HepG2 (cell line): ENCODE results near the gene SMURF1. TPM values are rescaled to one million over a fixed set of nuclear protein-coding genes. Genes with fewer than 3 reads are reported as not detected.
A peak's percentile ranks its signal among the peaks of the same experiment; 100 is the strongest.

Experiments used
- BCL6 ChIP-seq: IDR thresholded peaks from 2 replicates; pipeline ENCODE4 v1.6.1; 2016; ENCODE audit warnings: missing genetic modification reagents, missing compliant biosample characterization
- BCLAF1 ChIP-seq: fragments of 450-650 bp; IDR thresholded peaks from 2 replicates; pipeline ENCODE4 v1.6.1; 2017; ENCODE audit warnings: mild to moderate bottlenecking
- HHEX ChIP-seq: IDR thresholded peaks from 2 replicates; pipeline ENCODE4 v1.6.1; 2016; ENCODE audit warnings: control low read depth
- HNRNPL ChIP-seq: fragments of 200-400 bp; formaldehyde crosslinking; IDR thresholded peaks from 2 replicates; pipeline ENCODE4 v1.6.1; 2017; ENCODE audit warnings: mild to moderate bottlenecking, low read depth, low read length
- HOXA7 ChIP-seq: sonication (generic); formaldehyde crosslinking; IDR thresholded peaks from 2 replicates; pipeline ENCODE4 v1.8.1; 2022; ENCODE audit warnings: mild to moderate bottlenecking, missing genetic modification reagents, moderate library complexity
- KDM5B ChIP-seq: sonication (generic); formaldehyde crosslinking; IDR thresholded peaks from 2 replicates; pipeline ENCODE4 v1.4.0; 2020; ENCODE audit warnings: missing genetic modification reagents, mild to moderate bottlenecking, borderline replicate concordance
- MYPOP ChIP-seq: sonication (generic); formaldehyde crosslinking; IDR thresholded peaks from 2 replicates; pipeline ENCODE4 v1.8.1; 2023; ENCODE audit warnings: mild to moderate bottlenecking, moderate library complexity, missing genetic modification reagents
- PTBP1 ChIP-seq: fragments of 200-400 bp; formaldehyde crosslinking; IDR thresholded peaks from 2 replicates; pipeline ENCODE4 v1.6.1; 2018; ENCODE audit warnings: low read length, low read depth; ENCODE audit not compliant: poor library complexity, severe bottlenecking
- REPIN1 ChIP-seq: sonication (generic); formaldehyde crosslinking; IDR thresholded peaks from 2 replicates; pipeline ENCODE4 v1.8.0; 2022; ENCODE audit warnings: missing genetic modification reagents, low read depth, mild to moderate bottlenecking, borderline replicate concordance
- SMAD9 ChIP-seq: sonication (generic); formaldehyde crosslinking; IDR thresholded peaks from 2 replicates; pipeline ENCODE4 v1.5.1; 2020; ENCODE audit warnings: mild to moderate bottlenecking, missing genetic modification reagents
- SOX13 ChIP-seq, 3 experiments: fragments of 450-650 bp in 1 of 3; sonication (generic) in 1 of 3; formaldehyde crosslinking in 1 of 3; IDR thresholded peaks in 2 of 3; conservative IDR thresholded peaks in 1 of 3; 2 replicates each; pipeline versions ENCODE4 v1.5.0 to v1.6.1; 2016 to 2020; ENCODE audit warnings: antibody characterized with exemption in 1 of 3, mild to moderate bottlenecking in 1 of 3, missing compliant biosample characterization in 1 of 3, missing genetic modification reagents in 1 of 3, moderate library complexity in 1 of 3
- TFDP2 ChIP-seq: sonication (generic); formaldehyde crosslinking; IDR thresholded peaks from 2 replicates; pipeline ENCODE4 v1.4.0; 2020; ENCODE audit warnings: missing genetic modification reagents
- USF2 ChIP-seq, 2 experiments: sonication (generic) in 1 of 2; formaldehyde crosslinking in 1 of 2; IDR thresholded peaks; 2 replicates each; pipeline versions ENCODE4 v1.5.1 to v1.6.1; 2011 to 2020; ENCODE audit warnings: borderline replicate concordance in 1 of 2, low read depth in 1 of 2, low read length in 1 of 2, mild to moderate bottlenecking in 1 of 2, missing genetic modification reagents in 1 of 2, moderate library complexity in 1 of 2
- ZBTB34 ChIP-seq: sonication (generic); formaldehyde crosslinking; IDR thresholded peaks from 2 replicates; pipeline ENCODE4 v1.8.0; 2022; ENCODE audit warnings: mild to moderate bottlenecking, missing genetic modification reagents
- ZNF24 ChIP-seq: fragments of 450-650 bp; IDR thresholded peaks from 2 replicates; pipeline ENCODE4 v1.6.1; 2017; ENCODE audit warnings: antibody characterized with exemption, mild to moderate bottlenecking
- ZNF343 ChIP-seq: sonication (generic); formaldehyde crosslinking; IDR thresholded peaks from 2 replicates; pipeline ENCODE4 v1.4.0; 2020; ENCODE audit warnings: mild to moderate bottlenecking, missing genetic modification reagents
- ZNF691 ChIP-seq: sonication (generic); formaldehyde crosslinking; IDR thresholded peaks from 2 replicates; pipeline ENCODE4 v1.4.0; 2020; ENCODE audit warnings: missing genetic modification reagents, low read depth, mild to moderate bottlenecking, borderline replicate concordance
- ZSCAN31 ChIP-seq: sonication (generic); formaldehyde crosslinking; IDR thresholded peaks from 2 replicates; pipeline ENCODE4 v1.5.0; 2020; ENCODE audit warnings: low read depth, mild to moderate bottlenecking, missing genetic modification reagents
- polyA plus RNA-seq, 8 experiments: library from polyadenylated mRNA; depleted of rRNA in 3 of 8; stranded (reverse) in 7 of 8; unstranded in 1 of 8; fragments of >200 nt; fragmentation: Illumina TruSeq in 4 of 8; extraction: Trizol in 4 of 8; gene quantifications; 2 replicates each; pipeline versions ENCODE4 v1.2.1 to v1.2.3, GENCODE V29; 2011 to 2016; ENCODE audit warnings: low read depth in 4 of 8, missing spikeins in 1 of 8, mixed read lengths in 1 of 8; ENCODE audit not compliant: insufficient read depth in 1 of 8
- total RNA-seq, 5 experiments: library from RNA; depleted of rRNA; stranded (reverse); fragments of >200 nt; fragmentation: Illumina TruSeq; extraction: Trizol; gene quantifications; 2 replicates each; pipeline ENCODE4 v1.2.3, GENCODE V29; 2016; ENCODE audit warnings: low read depth in 1 of 5

Gene SMURF1
- total and polyA plus RNA-seq, 2 of the 13 experiments (the other 11 are each of a cell fraction or from before 2014, with no cell fraction given): 8.3 to 11.1 TPM

GRCh38 chr7:99098824-99099498 is 44.9 kb downstream of the SMURF1 start (continued):
- TF ChIP-seq ZNF24 (no peak), HHEX (no peak), PTBP1 (no peak), ZNF691 (CRISPR knock-in tag) (no peak), ZNF343 (CRISPR knock-in tag) (no peak), REPIN1 (CRISPR knock-in tag) (peak; percentile 63; the same call in 1 of the 2 replicates), TFDP2 (CRISPR knock-in tag) (peak; percentile 48; the same call in 1 of the 2 replicates), HOXA7 (CRISPR knock-in tag) (no peak), BCLAF1 (no peak), HNRNPL (no peak), SOX13 (IDR thresholded peaks at IDR 0.05) (no peak), SOX13 (CRISPR knock-in tag; conservative IDR thresholded peaks at IDR 0.05 in 1 of 2, IDR thresholded peaks at IDR 0.05 in 1 of 2) (peak in 1 of 2 experiments; percentile 69; a peak in 2 of 4 replicates), KDM5B (no peak), ZBTB34 (peak; percentile 17; the same call in 1 of the 2 replicates), USF2 (IDR thresholded peaks at IDR 0.05; ENCODE audit: low read depth, low read length) (no peak), USF2 (CRISPR knock-in tag; IDR thresholded peaks at IDR 0.05; ENCODE audit: borderline replicate concordance) (no peak), BCL6 (peak; percentile 54), MYPOP (no peak), SMAD9 (CRISPR knock-in tag) (no peak), ZSCAN31 (CRISPR knock-in tag) (peak; percentile 37; the same call in 1 of the 2 replicates)
